Measurements from ENCODE around the gene PRXL2B.

Gene PRXL2B
- total RNA-seq, result 11.1 to 19.7 (median 13.7) reads per million in 3 donors

GRCh38 chr1:2586154-2587070, at the start of gene PRXL2B:
Gene PRXL2B, plus strand, starts transcription at chr1:2586777. Its CDS starts 109 bp downstream, at chr1:2586886.
- Histone ChIP-seq H3K36me3 (ENCODE audit: control insufficient read depth, insufficient read depth, low read length) (no peaks in the 10 kb centered on the region), H3K4me3 (ENCODE audit: insufficient read depth, low read depth, low read length, poor library complexity, severe bottlenecking) (peak within 1 kb of the TSS; percentile 72), H3K9me3 (ENCODE audit: control insufficient read depth, low read length) (no peaks in the 10 kb centered on the region), H3K27me3 (replicated peaks; ENCODE audit: control insufficient read depth, insufficient read depth, low read length, poor library complexity, severe bottlenecking) (no peaks in the 10 kb centered on the region), H3K27ac (ENCODE audit: insufficient read depth, low read length, poor library complexity, severe bottlenecking) (peak within 1 kb of the TSS; percentile 95), H3K4me1 (ENCODE audit: control insufficient read depth, insufficient read depth, low read length, poor library complexity, severe bottlenecking) (peaks cover 40% of the 10 kb centered on the region)
- DNase-seq, result peak; percentile 94 to 97 (median 95)

- Histone ChIP-seq H3K27ac (ENCODE audit: insufficient read depth, low read length, poor library complexity, severe bottlenecking) (no peak overlapping the region), H3K36me3 (ENCODE audit: control insufficient read depth, insufficient read depth, low read length) (no peaks in the 10 kb centered on the region), H3K4me1 (ENCODE audit: control insufficient read depth, insufficient read depth, low read length, poor library complexity, severe bottlenecking) (peaks cover 10% of the 10 kb centered on the region), H3K27me3 (replicated peaks; ENCODE audit: control insufficient read depth, insufficient read depth, low read length, poor library complexity, severe bottlenecking) (no peaks in the 10 kb centered on the region), H3K4me3 (ENCODE audit: insufficient read depth, low read depth, low read length, poor library complexity, severe bottlenecking) (no peak overlapping the region), H3K9me3 (ENCODE audit: control insufficient read depth, low read length) (no peaks in the 10 kb centered on the region)
- DNase-seq, result no peak
Observed at GRCh38 chr1:2537784-2538115, 48.8 kb upstream of the PRXL2B start.

GRCh38 chr1:2538376-2538775, 48.2 kb upstream of the PRXL2B start:
- no peaks in the 10 kb centered on the region for H3K36me3 ChIP-seq (ENCODE audit: control insufficient read depth, insufficient read depth, low read length)
- H3K4me3 ChIP-seq (ENCODE audit: insufficient read depth, low read depth, low read length, poor library complexity, severe bottlenecking), result no peak overlapping the region
- no peak overlapping the region for H3K27ac ChIP-seq (ENCODE audit: insufficient read depth, low read length, poor library complexity, severe bottlenecking)
- H3K4me1 ChIP-seq (ENCODE audit: control insufficient read depth, insufficient read depth, low read length, poor library complexity, severe bottlenecking), result peaks cover 10% of the 10 kb centered on the region
- no peaks in the 10 kb centered on the region for H3K9me3 ChIP-seq (ENCODE audit: control insufficient read depth, low read length)
- no peak for DNase-seq
- no peaks in the 10 kb centered on the region for H3K27me3 ChIP-seq (replicated peaks; ENCODE audit: control insufficient read depth, insufficient read depth, low read length, poor library complexity, severe bottlenecking)

- Histone ChIP-seq H3K9me3 (ENCODE audit: control insufficient read depth, low read length) (no peaks in the 10 kb centered on the region), H3K36me3 (ENCODE audit: control insufficient read depth, insufficient read depth, low read length) (no peaks in the 10 kb centered on the region), H3K27me3 (replicated peaks; ENCODE audit: control insufficient read depth, insufficient read depth, low read length, poor library complexity, severe bottlenecking) (no peaks in the 10 kb centered on the region), H3K27ac (ENCODE audit: insufficient read depth, low read length, poor library complexity, severe bottlenecking) (no peak overlapping the region), H3K4me1 (ENCODE audit: control insufficient read depth, insufficient read depth, low read length, poor library complexity, severe bottlenecking) (peaks cover 10% of the 10 kb centered on the region), H3K4me3 (ENCODE audit: insufficient read depth, low read depth, low read length, poor library complexity, severe bottlenecking) (no peak overlapping the region)
- DNase-seq, result no peak
Observed at GRCh38 chr1:2538872-2539271, 47.7 kb upstream of the PRXL2B start.

GRCh38 chr1:2539312-2539907, 47.2 kb upstream of the PRXL2B start:
- Histone ChIP-seq H3K9me3 (ENCODE audit: control insufficient read depth, low read length) (no peaks in the 10 kb centered on the region), H3K4me3 (ENCODE audit: insufficient read depth, low read depth, low read length, poor library complexity, severe bottlenecking) (no peak overlapping the region), H3K36me3 (ENCODE audit: control insufficient read depth, insufficient read depth, low read length) (no peaks in the 10 kb centered on the region), H3K27ac (ENCODE audit: insufficient read depth, low read length, poor library complexity, severe bottlenecking) (no peak overlapping the region), H3K27me3 (replicated peaks; ENCODE audit: control insufficient read depth, insufficient read depth, low read length, poor library complexity, severe bottlenecking) (no peaks in the 10 kb centered on the region), H3K4me1 (ENCODE audit: control insufficient read depth, insufficient read depth, low read length, poor library complexity, severe bottlenecking) (peaks cover 10% of the 10 kb centered on the region)
- DNase-seq, result no peak

- Histone ChIP-seq H3K27me3 (replicated peaks; ENCODE audit: control insufficient read depth, insufficient read depth, low read length, poor library complexity, severe bottlenecking) (no peaks in the 10 kb centered on the region), H3K27ac (ENCODE audit: insufficient read depth, low read length, poor library complexity, severe bottlenecking) (no peak overlapping the region), H3K4me1 (ENCODE audit: control insufficient read depth, insufficient read depth, low read length, poor library complexity, severe bottlenecking) (peaks cover 18% of the 10 kb centered on the region), H3K36me3 (ENCODE audit: control insufficient read depth, insufficient read depth, low read length) (no peaks in the 10 kb centered on the region), H3K4me3 (ENCODE audit: insufficient read depth, low read depth, low read length, poor library complexity, severe bottlenecking) (no peak overlapping the region), H3K9me3 (ENCODE audit: control insufficient read depth, low read length) (no peaks in the 10 kb centered on the region)
- DNase-seq, result no peak
Observed at GRCh38 chr1:2540816-2541492, 45.6 kb upstream of the PRXL2B start.

GRCh38 chr1:2541619-2542245, 44.8 kb upstream of the PRXL2B start:
- H3K4me1 ChIP-seq (ENCODE audit: control insufficient read depth, insufficient read depth, low read length, poor library complexity, severe bottlenecking), result peaks cover 24% of the 10 kb centered on the region

GRCh38 chr1:2542246-2542915, 44.2 kb upstream of the PRXL2B start:
- Histone ChIP-seq H3K36me3 (ENCODE audit: control insufficient read depth, insufficient read depth, low read length) (no peaks in the 10 kb centered on the region), H3K9me3 (ENCODE audit: control insufficient read depth, low read length) (no peaks in the 10 kb centered on the region), H3K27ac (ENCODE audit: insufficient read depth, low read length, poor library complexity, severe bottlenecking) (no peak overlapping the region), H3K4me3 (ENCODE audit: insufficient read depth, low read depth, low read length, poor library complexity, severe bottlenecking) (no peak overlapping the region), H3K4me1 (ENCODE audit: control insufficient read depth, insufficient read depth, low read length, poor library complexity, severe bottlenecking) (peaks cover 27% of the 10 kb centered on the region), H3K27me3 (replicated peaks; ENCODE audit: control insufficient read depth, insufficient read depth, low read length, poor library complexity, severe bottlenecking) (no peaks in the 10 kb centered on the region)
- DNase-seq, result no peak

More at GRCh38 chr1:2541619-2542245, 44.8 kb upstream of the PRXL2B start:
- DNase-seq, result no peak
- Histone ChIP-seq H3K4me3 (ENCODE audit: insufficient read depth, low read depth, low read length, poor library complexity, severe bottlenecking) (no peak overlapping the region), H3K9me3 (ENCODE audit: control insufficient read depth, low read length) (no peaks in the 10 kb centered on the region), H3K36me3 (ENCODE audit: control insufficient read depth, insufficient read depth, low read length) (no peaks in the 10 kb centered on the region), H3K27me3 (replicated peaks; ENCODE audit: control insufficient read depth, insufficient read depth, low read length, poor library complexity, severe bottlenecking) (no peaks in the 10 kb centered on the region), H3K27ac (ENCODE audit: insufficient read depth, low read length, poor library complexity, severe bottlenecking) (no peak overlapping the region)

GRCh38 chr1:2543543-2544092, 43.0 kb upstream of the PRXL2B start:
- no peak for DNase-seq
- Histone ChIP-seq H3K9me3 (ENCODE audit: control insufficient read depth, low read length) (no peaks in the 10 kb centered on the region), H3K4me1 (ENCODE audit: control insufficient read depth, insufficient read depth, low read length, poor library complexity, severe bottlenecking) (peaks cover 39% of the 10 kb centered on the region), H3K27me3 (replicated peaks; ENCODE audit: control insufficient read depth, insufficient read depth, low read length, poor library complexity, severe bottlenecking) (no peaks in the 10 kb centered on the region), H3K27ac (ENCODE audit: insufficient read depth, low read length, poor library complexity, severe bottlenecking) (no peak overlapping the region), H3K4me3 (ENCODE audit: insufficient read depth, low read depth, low read length, poor library complexity, severe bottlenecking) (no peak overlapping the region), H3K36me3 (ENCODE audit: control insufficient read depth, insufficient read depth, low read length) (no peaks in the 10 kb centered on the region)
